Activated CD8-positive, alpha-beta memory T cell treated with anti-CD3 and anti-CD28 coated beads, Interleukin-2, amount 10 ng/mL, durations not matched to agents 7 days and 5 days (primary cell): Measurements from ENCODE around the gene CTDP1. TPM values are rescaled to one million over a fixed set of nuclear protein-coding genes. Genes with fewer than 3 reads are reported as not detected.
"Not testable (repeated sequence)": the region's sequence is repeated elsewhere in the genome, so short reads cannot be mapped to it uniquely, and the experiment has no call there.

Experiments
- ATAC-seq: fragments of 150-1000 bp; cut with Tn5 transposase; one replicate; pipeline ENCODE4 v1.10.0; 2021; ENCODE audit warnings: moderate library complexity
- CTCF ChIA-PET: fragments of 350-600 bp; sonication (Branson Sonifier 250); formaldehyde crosslinking; loops from one replicate; lab custom pipeline; 2021; ENCODE audit warnings: antibody characterized with exemption; lab: Charles Lee
- DNase-seq: peaks from one replicate; pipeline ENCODE4 v3.0.0-alpha.2; 2020
- H3K27ac Mint-ChIP-seq: one replicate; pipeline ENCODE4 v1.8.0; 2021; ENCODE audit warnings: mild to moderate bottlenecking, mixed read lengths
- H3K27me3 Mint-ChIP-seq: one replicate; pipeline ENCODE4 v1.8.0; 2021; ENCODE audit warnings: mixed read lengths
- H3K36me3 Mint-ChIP-seq: one replicate; pipeline ENCODE4 v1.8.0; 2021; ENCODE audit warnings: mild to moderate bottlenecking, mixed read lengths
- H3K4me1 Mint-ChIP-seq: one replicate; pipeline ENCODE4 v1.8.0; 2021; ENCODE audit warnings: mixed read lengths
- H3K4me3 Mint-ChIP-seq: one replicate; pipeline ENCODE4 v1.8.0; 2021; ENCODE audit warnings: mild to moderate bottlenecking, moderate library complexity, mixed read lengths
- H3K9me3 Mint-ChIP-seq: one replicate; pipeline ENCODE4 v1.8.0; 2022; ENCODE audit warnings: low read depth, mixed read lengths
- total RNA-seq, 2 experiments: library from RNA; stranded (reverse); gene quantifications; one replicate each; pipeline ENCODE4 v1.2.3, GENCODE V29; 2021

CTDP1 gene
- total RNA-seq, 2 experiments from 2014 or later, result 38.4 to 39.7 TPM

DNA sequence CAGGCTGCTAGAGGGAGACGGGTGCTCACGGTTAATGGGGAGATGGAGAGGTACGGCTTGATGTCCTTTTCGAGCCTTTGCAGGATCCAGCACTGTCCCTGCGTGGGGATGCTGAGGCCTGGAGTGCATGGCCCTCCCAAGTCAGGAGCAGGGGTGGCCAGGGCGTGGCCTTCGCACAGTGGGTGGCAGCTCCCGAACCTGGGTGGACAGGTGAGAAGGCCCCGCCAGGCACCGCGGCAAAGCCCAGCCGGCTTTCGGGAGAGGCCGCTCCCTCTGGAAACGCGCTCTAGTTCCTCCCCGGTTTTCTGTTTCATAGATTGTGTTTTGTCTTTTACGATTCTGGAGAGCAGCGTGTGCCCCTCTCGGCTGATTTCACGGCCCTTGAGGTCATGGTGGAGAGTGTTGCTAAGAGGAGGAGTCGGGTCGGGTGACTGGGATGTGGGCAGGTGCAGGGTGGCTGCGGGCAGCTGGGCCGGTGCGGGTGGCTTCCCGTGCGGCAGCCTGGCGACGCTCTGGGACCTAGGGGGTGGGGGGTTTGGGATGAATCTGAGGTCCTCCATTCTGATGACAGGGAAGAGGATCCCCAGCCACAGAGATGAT, 39.4 kb downstream of the CTDP1 start:
- no peak overlapping the region for H3K4me3 Mint-ChIP-seq
- DNase-seq (no peak), ATAC-seq (no peak)
- CTCF ChIA-PET, result no interaction called here
- H3K27ac Mint-ChIP-seq, result no peak overlapping the region
- H3K36me3 Mint-ChIP-seq, result peaks cover 77% of the 10 kb centered on the region
- H3K4me1 Mint-ChIP-seq, result peaks cover 4% of the 10 kb centered on the region
- H3K9me3 Mint-ChIP-seq, result peaks cover 11% of the 10 kb centered on the region
- H3K27me3 Mint-ChIP-seq, result no peaks in the 10 kb centered on the region

DNA sequence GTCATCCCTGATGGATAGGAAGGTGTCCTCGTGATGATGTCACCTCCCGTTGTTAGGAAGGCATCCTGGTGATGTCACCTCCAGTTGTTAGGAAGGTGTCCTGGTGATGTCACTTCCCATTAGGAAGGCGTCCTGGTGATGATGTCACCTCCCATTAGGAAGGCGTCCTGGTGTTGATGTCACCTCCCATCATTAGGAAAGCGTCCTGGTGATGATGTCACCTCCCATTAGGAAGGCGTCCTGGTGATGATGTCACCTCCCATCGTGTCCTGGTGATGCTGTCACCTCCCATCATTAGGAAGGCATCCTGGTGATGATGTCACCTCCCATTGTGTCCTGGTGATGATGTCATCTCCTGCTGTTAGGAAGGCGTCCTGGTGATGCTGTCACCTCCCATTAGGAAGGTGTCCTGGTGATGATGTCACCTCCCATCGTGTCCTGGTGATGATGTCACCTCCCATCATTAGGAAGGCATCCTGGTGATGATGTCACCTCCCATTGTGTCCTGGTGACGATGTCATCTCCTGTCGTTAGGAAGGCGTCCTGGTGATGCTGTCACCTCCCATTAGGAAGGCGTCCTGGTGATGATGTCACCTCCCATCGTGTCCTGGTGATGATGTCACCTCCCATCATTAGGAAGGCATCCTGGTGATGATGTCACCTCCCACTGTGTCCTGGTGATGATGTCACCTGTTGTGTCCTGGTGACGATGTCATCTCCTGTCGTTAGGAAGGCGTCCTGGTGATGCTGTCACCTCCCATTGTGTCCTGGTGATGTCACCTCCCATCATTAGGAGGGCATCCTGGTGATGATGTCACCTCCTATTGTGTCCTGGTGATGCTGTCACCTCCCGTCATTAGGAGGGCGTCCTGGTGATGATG, 40.1 kb downstream of the CTDP1 start:
- H3K9me3 Mint-ChIP-seq, result peaks cover 11% of the 10 kb centered on the region
- peaks cover 78% of the 10 kb centered on the region for H3K36me3 Mint-ChIP-seq
- H3K4me3 Mint-ChIP-seq, DNase-seq, ATAC-seq, H3K27me3 Mint-ChIP-seq, CTCF ChIA-PET, H3K4me1 Mint-ChIP-seq: not testable (repeated sequence)
- H3K27ac Mint-ChIP-seq, result peak overlapping the region; percentile 36

DNA sequence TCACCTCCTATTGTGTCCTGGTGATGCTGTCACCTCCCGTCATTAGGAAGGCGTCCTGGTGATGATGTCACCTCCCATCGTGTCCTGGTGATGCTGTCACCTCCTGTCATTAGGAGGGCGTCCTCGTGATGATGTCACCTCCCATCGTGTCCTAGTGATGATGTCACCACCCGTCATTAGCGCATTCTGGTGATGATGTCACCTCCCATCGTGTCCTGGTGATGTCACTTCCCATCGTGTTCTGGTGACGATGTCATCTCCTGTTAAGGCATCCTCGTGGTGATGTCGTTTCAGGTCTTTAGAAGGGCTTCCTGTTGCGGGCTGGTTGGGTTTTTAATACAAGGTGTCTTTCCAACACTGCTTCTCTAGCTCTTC, 40.7 kb downstream of the CTDP1 start:
- CTCF ChIA-PET, result no interaction called here
- peaks cover 6% of the 10 kb centered on the region for H3K4me1 Mint-ChIP-seq
- no peaks in the 10 kb centered on the region for H3K27me3 Mint-ChIP-seq
- ATAC-seq (no peak), DNase-seq (no peak)
- H3K4me3 Mint-ChIP-seq, result no peak overlapping the region
- peaks cover 80% of the 10 kb centered on the region for H3K36me3 Mint-ChIP-seq
- peaks cover 11% of the 10 kb centered on the region for H3K9me3 Mint-ChIP-seq
- H3K27ac Mint-ChIP-seq, result peak overlapping the region; percentile 48

DNA sequence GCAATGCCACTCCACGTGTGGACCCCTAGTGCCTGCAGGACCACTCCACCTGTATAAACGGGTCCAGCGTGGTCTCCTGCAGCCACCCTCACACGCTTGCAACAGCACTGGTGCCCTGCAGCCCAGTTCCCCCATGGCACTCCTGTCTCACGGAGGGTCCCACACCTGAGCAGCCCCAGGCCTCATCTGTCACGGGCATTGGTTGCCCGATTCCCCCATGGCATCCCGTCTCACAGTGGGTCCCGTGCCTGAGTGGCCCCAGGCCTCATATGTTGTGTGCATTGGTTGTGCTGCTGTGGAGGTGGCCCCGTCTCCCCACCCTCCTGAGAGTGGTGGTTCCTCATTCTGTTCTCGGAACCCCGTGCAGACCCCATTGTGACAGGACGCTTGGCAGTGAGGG, 43.4 kb downstream of the CTDP1 start:
- Mint-ChIP-seq H3K9me3 (peaks cover 15% of the 10 kb centered on the region), H3K36me3 (peaks cover 90% of the 10 kb centered on the region), H3K4me3 (no peak overlapping the region), H3K27me3 (no peaks in the 10 kb centered on the region), H3K4me1 (peaks cover 2% of the 10 kb centered on the region), H3K27ac (no peak overlapping the region)
- ATAC-seq (no peak), DNase-seq (no peak)
- CTCF ChIA-PET, result no interaction called here

DNA sequence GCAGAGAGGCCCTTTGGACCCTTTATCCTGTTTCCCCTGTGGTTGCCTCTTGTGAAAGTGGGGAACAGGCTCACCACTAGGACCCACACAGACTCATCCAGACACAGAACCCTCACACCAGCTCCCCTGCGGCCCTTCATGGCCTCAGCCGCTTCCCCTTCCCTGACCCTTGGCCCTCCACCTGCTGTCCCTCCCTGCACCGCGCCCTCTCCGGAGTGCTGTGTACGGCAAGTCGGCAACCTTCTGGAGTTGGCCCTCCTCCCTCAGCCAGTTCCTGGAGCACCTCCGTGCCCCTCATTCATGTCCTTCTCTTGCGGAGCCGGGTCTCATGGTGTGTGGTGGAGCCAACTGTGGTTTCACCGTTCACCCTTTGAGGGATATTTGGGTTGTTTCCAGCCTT, 44.0 kb downstream of the CTDP1 start:
- Mint-ChIP-seq H3K27ac (no peak overlapping the region), H3K36me3 (peaks cover 89% of the 10 kb centered on the region), H3K4me3 (no peak overlapping the region), H3K9me3 (peaks cover 18% of the 10 kb centered on the region), H3K27me3 (no peaks in the 10 kb centered on the region), H3K4me1 (peaks cover 2% of the 10 kb centered on the region)
- DNase-seq, result no peak
- CTCF ChIA-PET, result no interaction called here
- no peak for ATAC-seq

DNA sequence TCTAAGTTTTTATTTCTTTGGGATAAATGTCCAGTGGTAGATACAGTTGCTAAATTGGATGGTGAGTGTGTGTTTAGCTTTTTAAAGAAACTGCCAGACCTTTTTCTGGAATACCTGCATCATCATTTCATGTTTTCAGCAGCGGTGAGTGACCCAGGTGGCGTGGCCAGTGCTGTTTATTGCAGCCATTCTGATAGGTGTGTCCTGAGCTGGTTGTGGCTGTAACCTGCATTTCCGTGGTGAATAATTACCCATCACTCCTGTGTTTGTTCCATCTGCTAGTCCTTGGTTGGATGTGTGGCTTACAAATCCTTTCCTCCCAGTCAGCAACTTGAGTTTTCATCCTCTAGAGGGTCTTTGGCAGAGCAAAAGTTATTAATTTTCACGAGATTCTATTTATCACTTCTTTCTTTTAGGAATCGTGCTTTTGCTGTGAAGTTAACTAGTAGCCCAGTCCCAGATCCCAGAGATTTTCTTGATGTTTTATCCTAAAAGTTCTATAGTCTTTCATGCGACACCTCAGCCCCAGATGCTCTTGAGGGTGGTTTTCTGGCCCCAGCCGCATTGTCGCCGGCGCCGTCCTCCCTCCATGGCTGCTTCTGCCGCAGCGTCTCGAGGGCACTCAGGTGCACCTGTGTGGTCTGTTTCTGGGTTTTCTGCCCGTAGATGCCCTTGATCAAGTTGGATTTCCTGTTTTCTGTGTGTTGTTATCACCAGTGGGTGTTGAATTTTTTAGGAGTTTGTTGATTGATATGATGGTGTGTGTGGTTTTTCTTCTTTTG, 44.9 kb downstream of the CTDP1 start:
- H3K9me3 Mint-ChIP-seq, result peaks cover 14% of the 10 kb centered on the region
- no peak overlapping the region for H3K4me3 Mint-ChIP-seq
- no peaks in the 10 kb centered on the region for H3K27me3 Mint-ChIP-seq
- peaks cover 2% of the 10 kb centered on the region for H3K4me1 Mint-ChIP-seq
- ATAC-seq (no peak), DNase-seq (no peak)
- peaks cover 89% of the 10 kb centered on the region for H3K36me3 Mint-ChIP-seq
- H3K27ac Mint-ChIP-seq, result no peak overlapping the region
- CTCF ChIA-PET, result no interaction called here

DNA sequence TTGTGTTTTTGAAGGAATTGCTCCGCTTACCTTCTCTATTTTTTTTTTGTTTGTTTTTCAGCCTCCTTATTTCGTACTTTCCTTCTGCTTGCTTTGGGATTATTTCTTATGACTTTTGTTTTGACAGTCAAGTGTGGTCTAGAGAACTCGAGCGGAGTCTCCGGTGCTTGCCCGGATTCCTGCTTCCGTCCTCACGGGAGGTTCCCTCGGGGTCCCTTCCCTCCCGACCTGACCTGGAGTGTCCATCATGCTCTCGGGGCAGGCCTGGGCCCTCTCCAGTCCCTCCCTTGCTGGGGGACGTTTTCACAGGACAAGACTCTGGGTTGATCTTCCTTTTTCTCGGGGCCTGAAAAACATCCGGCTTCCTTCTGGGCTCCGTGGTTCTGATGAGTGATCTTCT, 45.9 kb downstream of the CTDP1 start:
- no peak overlapping the region for H3K27ac Mint-ChIP-seq

DNA sequence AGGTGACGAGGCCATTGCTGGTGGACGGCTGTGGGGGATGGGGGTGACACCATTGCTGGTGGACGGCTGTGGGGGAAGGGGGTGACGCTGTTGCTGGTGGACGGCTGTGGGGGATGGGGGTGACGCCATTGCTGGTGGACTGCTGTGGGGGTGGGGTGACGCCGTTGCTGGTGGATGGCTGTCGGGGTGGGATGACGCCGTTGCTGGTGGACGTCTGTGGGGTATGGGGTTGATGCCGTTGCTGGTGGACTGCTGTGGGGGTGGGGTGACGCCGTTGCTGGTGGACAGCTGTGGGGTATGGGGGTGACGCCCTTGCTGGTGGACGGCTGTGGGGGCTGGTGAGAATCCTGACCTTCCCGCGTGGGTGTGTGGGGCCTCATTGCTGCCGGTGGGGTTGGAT, 47.1 kb downstream of the CTDP1 start:
- no peak overlapping the region for H3K27ac Mint-ChIP-seq
- no peak for ATAC-seq
- no peak for DNase-seq
- peaks cover 2% of the 10 kb centered on the region for H3K4me1 Mint-ChIP-seq
- H3K27me3 Mint-ChIP-seq, result no peaks in the 10 kb centered on the region
- H3K36me3 Mint-ChIP-seq, result peaks cover 92% of the 10 kb centered on the region
- CTCF ChIA-PET, result no interaction called here
- H3K4me3 Mint-ChIP-seq, result no peak overlapping the region
- H3K9me3 Mint-ChIP-seq, result peaks cover 9% of the 10 kb centered on the region

More for the DNA sequence above, 45.9 kb downstream of the CTDP1 start:
- CTCF ChIA-PET, result no interaction called here
- Mint-ChIP-seq H3K36me3 (peaks cover 89% of the 10 kb centered on the region), H3K4me1 (peaks cover 2% of the 10 kb centered on the region), H3K27me3 (no peaks in the 10 kb centered on the region), H3K4me3 (no peak overlapping the region), H3K9me3 (peaks cover 9% of the 10 kb centered on the region)
- ATAC-seq, result no peak
- no peak for DNase-seq

DNA sequence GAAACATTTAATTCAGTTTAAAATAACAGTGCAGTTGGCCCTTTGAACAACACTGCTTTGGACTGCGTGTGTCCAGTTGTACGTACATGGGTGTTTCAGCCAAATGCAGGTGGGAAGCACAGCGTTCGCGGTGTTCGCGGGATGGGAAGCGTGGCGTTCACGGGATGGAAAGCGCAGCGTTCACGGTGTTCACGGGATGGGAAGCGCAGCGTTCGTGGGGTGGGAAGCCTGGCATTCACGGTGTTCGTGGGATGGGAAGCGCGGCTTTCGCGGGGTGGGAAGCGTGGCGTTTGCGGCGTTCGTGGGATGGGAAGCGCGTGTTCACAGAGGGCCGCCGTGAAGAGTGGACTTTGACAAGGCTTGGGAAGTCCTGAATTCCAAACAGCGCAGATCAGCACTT, 47.6 kb downstream of the CTDP1 start:
- CTCF ChIA-PET, result no interaction called here
- ATAC-seq, result no peak
- H3K27me3 Mint-ChIP-seq, result no peaks in the 10 kb centered on the region
- H3K36me3 Mint-ChIP-seq, result peaks cover 94% of the 10 kb centered on the region
- H3K4me3 Mint-ChIP-seq, result no peak overlapping the region
- DNase-seq, result no peak
- peaks cover 9% of the 10 kb centered on the region for H3K9me3 Mint-ChIP-seq
- H3K4me1 Mint-ChIP-seq, result peaks cover 2% of the 10 kb centered on the region
- no peak overlapping the region for H3K27ac Mint-ChIP-seq

DNA sequence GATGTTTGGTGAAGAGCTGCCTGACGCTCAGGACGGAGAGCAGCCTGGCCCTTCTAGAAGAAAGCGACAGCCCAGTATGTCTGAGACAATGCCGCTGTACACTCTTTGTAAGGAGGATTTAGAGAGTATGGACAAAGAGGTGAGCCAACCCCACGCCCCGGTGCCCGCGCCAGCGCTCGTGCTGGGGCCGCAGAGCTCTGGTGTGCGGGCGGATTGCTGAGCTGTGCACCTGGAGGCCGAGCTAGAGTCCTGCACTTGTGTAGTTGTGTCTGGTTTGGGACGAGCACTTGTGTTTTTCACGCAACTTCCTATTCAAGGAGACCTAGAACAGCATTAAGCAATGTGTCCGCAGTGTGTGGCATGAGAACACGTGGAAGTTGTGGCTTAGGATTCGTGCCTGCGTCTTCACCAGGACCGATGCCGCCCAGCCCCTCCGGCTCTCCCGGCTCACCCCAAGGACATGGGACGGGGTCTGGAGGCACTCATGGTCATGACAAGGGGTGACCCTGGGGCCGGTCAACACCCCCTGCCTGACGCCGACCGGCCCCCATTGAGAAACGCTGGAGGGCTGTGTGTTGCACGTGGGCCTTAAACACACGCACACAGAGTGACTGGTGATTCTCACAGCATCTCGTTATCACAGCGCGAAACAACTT, 49.5 kb downstream of the CTDP1 start:
- CTCF ChIA-PET, result no interaction called here
- H3K27ac Mint-ChIP-seq, result no peak overlapping the region
- H3K4me1 Mint-ChIP-seq, result peaks cover 2% of the 10 kb centered on the region
- DNase-seq (no peak), ATAC-seq (no peak)
- no peaks in the 10 kb centered on the region for H3K27me3 Mint-ChIP-seq
- no peak overlapping the region for H3K4me3 Mint-ChIP-seq
- peaks cover 94% of the 10 kb centered on the region for H3K36me3 Mint-ChIP-seq
- H3K9me3 Mint-ChIP-seq, result peaks cover 12% of the 10 kb centered on the region

DNA sequence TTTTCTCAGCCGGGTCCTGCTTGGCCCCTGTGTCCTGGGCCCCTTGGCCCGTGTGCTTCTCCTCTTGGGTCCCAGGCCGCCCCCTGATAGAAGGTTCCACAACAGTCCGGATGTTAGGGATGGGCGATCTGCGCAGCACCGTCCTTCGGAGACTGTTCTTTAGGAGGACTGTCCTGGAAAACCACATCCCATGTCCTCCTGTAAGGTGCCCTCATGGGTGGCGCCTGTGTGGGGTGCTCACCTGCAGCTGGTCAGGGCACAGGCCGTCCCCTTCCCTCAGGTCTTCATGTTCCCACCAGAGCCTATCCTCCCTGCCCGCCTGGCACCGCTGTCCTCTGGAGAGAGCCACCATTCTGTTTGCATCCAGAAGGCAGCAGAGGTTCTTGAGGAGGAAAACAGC, 50.0 kb downstream of the CTDP1 start:
- Mint-ChIP-seq H3K9me3 (peaks cover 12% of the 10 kb centered on the region), H3K27ac (no peak overlapping the region), H3K36me3 (peaks cover 95% of the 10 kb centered on the region), H3K4me1 (peaks cover 2% of the 10 kb centered on the region), H3K27me3 (no peaks in the 10 kb centered on the region), H3K4me3 (no peak overlapping the region)
- CTCF ChIA-PET, result no interaction called here
- DNase-seq (no peak), ATAC-seq (no peak)

DNA sequence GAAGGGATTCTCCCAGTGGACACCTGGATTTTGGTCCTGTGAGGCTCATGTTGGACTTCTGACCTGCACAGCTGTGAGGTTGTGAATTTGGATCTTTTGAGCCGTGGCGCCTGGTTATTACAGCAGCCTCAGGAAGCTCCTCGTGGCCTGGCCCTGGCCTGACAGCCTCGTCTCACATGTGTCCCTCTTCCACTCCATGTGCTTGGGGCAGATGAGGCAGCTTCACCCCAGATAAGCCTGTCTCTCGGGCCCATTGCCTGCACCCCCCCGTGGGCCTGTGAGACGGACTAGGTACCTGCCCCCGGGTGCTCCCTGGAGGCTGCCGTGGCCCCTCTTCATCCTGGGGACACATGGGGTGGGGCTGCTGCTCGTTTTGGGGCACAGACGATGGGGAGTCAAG, 51.2 kb downstream of the CTDP1 start:
- H3K4me1 Mint-ChIP-seq, result no peaks in the 10 kb centered on the region
- CTCF ChIA-PET, result no interaction called here
- ATAC-seq (no peak), DNase-seq (no peak)
- H3K4me3 Mint-ChIP-seq, result no peak overlapping the region
- H3K27me3 Mint-ChIP-seq, result no peaks in the 10 kb centered on the region
- peaks cover 95% of the 10 kb centered on the region for H3K36me3 Mint-ChIP-seq
- peaks cover 12% of the 10 kb centered on the region for H3K9me3 Mint-ChIP-seq
- no peak overlapping the region for H3K27ac Mint-ChIP-seq
